GM20431 (cell line): ENCODE data around the gene CROT.

Experiments used
- in situ Hi-C: fragments of 300-500 bp; cut with MseI, MboI; formaldehyde crosslinking; loops from one replicate; pipeline ENCODE4 v1.15.0; 2020; ENCODE audit warnings: low sequenced_read_pairs; ENCODE audit not compliant: unreplicated experiment

CROT gene

GRCh38 chr7:87404674-87405073 lies 59.2 kb downstream of the CROT start:
- in situ Hi-C loops, result loop anchor here (5.0 to 25.0 kb wide), 2 partner anchors 87 to 467 kb away; no protein-coding TSS in a partner anchor

GRCh38 chr7:87411186-87411585 lies 65.7 kb downstream of the CROT start:
- in situ Hi-C loops, result loop anchor here (25.0 kb wide), 1 partner anchor 474 kb away; no protein-coding TSS in a partner anchor

GRCh38 chr7:87413029-87413428 lies 67.6 kb downstream of the CROT start:
- in situ Hi-C loops, result loop anchor here (25.0 kb wide), 1 partner anchor 476 kb away; no protein-coding TSS in a partner anchor

GRCh38 chr7:87413951-87414793 lies 68.7 kb downstream of the CROT start:
- in situ Hi-C loops, result loop anchor here (25.0 kb wide), 1 partner anchor 477 kb away; no protein-coding TSS in a partner anchor

- in situ Hi-C loops, result loop anchor here (25.0 kb wide), 1 partner anchor 477 kb away; no protein-coding TSS in a partner anchor
Measured at GRCh38 chr7:87414794-87415188, 69.3 kb downstream of the CROT start.

GRCh38 chr7:87416682-87417587 lies 71.5 kb downstream of the CROT start:
- in situ Hi-C loops, result loop anchor here (25.0 kb wide), 1 partner anchor 480 kb away; no protein-coding TSS in a partner anchor

- in situ Hi-C loops, result loop anchor here (25.0 kb wide), 1 partner anchor 483 kb away; no protein-coding TSS in a partner anchor
Measured at GRCh38 chr7:87420173-87420572, 74.7 kb downstream of the CROT start.

GRCh38 chr7:87424075-87424474 lies 78.6 kb downstream of the CROT start:
- in situ Hi-C loops, result loop anchor here (25.0 kb wide), 1 partner anchor 487 kb away; no protein-coding TSS in a partner anchor

- in situ Hi-C loops, result no loop called here
Measured at GRCh38 chr7:87426160-87426559, 80.7 kb downstream of the CROT start.

GRCh38 chr7:87427288-87427687 lies 81.8 kb downstream of the CROT start:
- in situ Hi-C loops, result no loop called here

GRCh38 chr7:87432536-87432935 lies 87.1 kb downstream of the CROT start:
- in situ Hi-C loops, result no loop called here

- in situ Hi-C loops, result no loop called here
Measured at GRCh38 chr7:87435546-87435945, 90.1 kb downstream of the CROT start.

GRCh38 chr7:87445897-87446296 lies 100.4 kb downstream of the CROT start:
- in situ Hi-C loops, result no loop called here

GRCh38 chr7:87447116-87447635 lies 101.7 kb downstream of the CROT start:
- in situ Hi-C loops, result no loop called here

GRCh38 chr7:87448388-87448787 lies 102.9 kb downstream of the CROT start:
- in situ Hi-C loops, result no loop called here
